Kidney (tissue), 14 donors: ENCODE measurements around the gene SRD5A3. TPM values are rescaled to one million over a fixed set of nuclear protein-coding genes. Genes with fewer than 3 reads are reported as not detected.

ENCODE experiments used
- DNase-seq, 5 donors: peaks; one replicate each; pipeline ENCODE4 v3.0.0-alpha.2; 2013 to 2020
- FAIRE-seq: peaks from 2 replicates; lab custom pipeline; 2012; peaks lifted over from hg19 to GRCh38; lab: Jason Lieb, UNC
- H3K27ac ChIP-seq, 2 donors: one replicate each; pipeline ENCODE4 v1.7.0; 2013; ENCODE audit warnings: low read depth in 2 of 2, low read length in 2 of 2, inconsistent platforms in 1 of 2
- H3K27me3 ChIP-seq: one replicate; pipeline ENCODE4 v1.7.1; 2013; ENCODE audit warnings: low read length, inconsistent platforms; ENCODE audit not compliant: control insufficient read depth, insufficient read depth
- H3K36me3 ChIP-seq, 3 donors: one replicate each; pipeline versions ENCODE4 v1.7.0 to v1.7.1; 2013; ENCODE audit warnings: low read length in 3 of 3, control low read depth in 1 of 3, inconsistent platforms in 1 of 3; ENCODE audit not compliant: insufficient read depth in 3 of 3, control insufficient read depth in 2 of 3
- H3K4me1 ChIP-seq, 3 donors: one replicate each; pipeline versions ENCODE4 v1.7.0 to v1.7.1; 2013; ENCODE audit warnings: low read length in 3 of 3, inconsistent platforms in 1 of 3, low read depth in 1 of 3; ENCODE audit not compliant: control insufficient read depth in 2 of 3, insufficient read depth in 2 of 3
- H3K4me3 ChIP-seq, 3 donors: one replicate each; pipeline versions ENCODE4 v1.7.0 to v1.8.1; 2013; ENCODE audit warnings: low read length in 3 of 3, control low read depth in 1 of 3, inconsistent platforms in 1 of 3
- H3K9ac ChIP-seq, 3 donors: one replicate each; pipeline versions ENCODE4 v1.7.0 to v1.7.1; 2013; ENCODE audit warnings: low read length in 3 of 3, control low read depth in 1 of 3, inconsistent platforms in 1 of 3
- H3K9me3 ChIP-seq, 3 donors: one replicate each; pipeline versions ENCODE4 v1.7.0 to v1.7.1; 2013; ENCODE audit warnings: low read length in 3 of 3, control low read depth in 1 of 3, inconsistent platforms in 1 of 3; ENCODE audit not compliant: control insufficient read depth in 2 of 3, insufficient read depth in 1 of 3
- intact Hi-C: fragments of 100-400 bp; cut with DNase I; formaldehyde crosslinking; loops from one replicate; pipeline ENCODE4 v1.11.1; 2022
- polyA plus RNA-seq: library from polyadenylated mRNA; stranded (reverse); fragments of 350-450 nt; fragmentation: Illumina TruSeq; extraction: RNeasy Lipid Tissue Mini Kit (QIAGEN cat#74804); gene quantifications from one replicate; pipeline ENCODE4 v1.2.3, GENCODE V29; 2014; ENCODE audit warnings: low read depth, low replicate concordance; ENCODE audit not compliant: insufficient read depth
- total RNA-seq: library from RNA; stranded (reverse); fragmentation: NEBNext Ultra II Directional; extraction: Animal tissue kit (Norgen Biotek cat#: 25700); gene quantifications from one replicate; pipeline ENCODE4 v1.2.1, GENCODE V29; 2021
- TF ChIP-seq, protein P1 (sequence below): IDR thresholded peaks from 3 replicates; pipeline ENCODE4 v1.5.1; 2012; ENCODE audit warnings: mild to moderate bottlenecking, moderate library complexity, borderline replicate concordance; ENCODE audit not compliant: insufficient read depth; ENCODE audit errors: extremely low read depth
- donor health status: control.
- donor health status: control.
- donor health status: control.
- donor health status: control.
- donor health status: control.
- donor health status: DM: yes; HTN: yes; CAD: no.
- donor health status: Normal renal cell carcinoma (clear cell type).

The SRD5A3 gene
- total and polyA plus RNA-seq, 2 donors from 2014 or later, result 10.6 to 21.5 TPM

DNA sequence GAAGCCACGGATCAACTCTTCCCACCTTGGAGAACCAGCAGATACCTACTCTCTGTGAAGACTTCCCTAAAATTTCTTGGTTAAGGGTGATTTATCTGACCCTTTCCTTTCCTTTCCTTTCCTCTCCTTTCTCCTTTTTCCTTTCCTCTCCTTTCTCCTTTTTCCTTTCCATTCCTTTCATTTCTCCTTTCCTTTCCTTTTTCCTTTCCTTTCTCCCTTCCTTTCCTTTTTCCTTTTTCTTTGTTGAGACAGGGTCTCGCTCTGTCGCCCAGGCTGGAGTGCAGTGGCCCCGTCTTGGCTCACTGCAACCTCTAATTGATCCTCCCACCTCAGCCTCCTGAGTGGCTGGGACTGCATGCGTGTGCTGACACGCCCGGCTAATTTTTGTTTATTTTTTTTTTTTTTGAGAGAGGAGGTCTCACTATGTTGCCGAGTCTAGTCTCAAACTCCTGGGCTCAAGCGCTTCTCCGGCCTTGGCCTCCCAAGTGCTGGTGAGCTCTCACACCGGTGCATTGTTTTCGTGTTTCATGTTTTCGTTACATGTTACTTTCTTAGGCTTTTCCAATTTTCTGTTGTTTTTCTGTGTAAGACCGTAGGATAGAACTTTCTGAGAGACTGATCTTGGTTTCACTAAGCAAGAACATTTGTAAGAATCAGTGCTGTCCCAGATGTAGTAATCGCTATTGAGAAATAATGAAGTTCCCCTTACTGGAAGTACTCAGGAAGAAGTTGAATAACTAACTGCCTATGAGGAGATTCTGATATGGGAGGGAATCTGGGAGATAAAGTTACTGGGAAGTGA lies 51.7 kb downstream of the SRD5A3 start:
- Histone ChIP-seq H3K27me3 (no peaks in the 10 kb centered on the region), H3K36me3 (peaks cover 0 to 2% (median 0%) of the 10 kb centered on the region in 3 donors), H3K9me3 (no peaks in the 10 kb centered on the region), H3K4me1 (peaks cover 0 to 10% (median 10%) of the 10 kb centered on the region in 3 donors), H3K9ac (peak overlapping the region in 2 of 3 donors; percentile 27 to 98), H3K4me3 (peak overlapping the region; percentile 7 to 97 (median 88)), H3K27ac (peak overlapping the region; percentile 95 to 96)
- TF ChIP-seq, protein P1, sequence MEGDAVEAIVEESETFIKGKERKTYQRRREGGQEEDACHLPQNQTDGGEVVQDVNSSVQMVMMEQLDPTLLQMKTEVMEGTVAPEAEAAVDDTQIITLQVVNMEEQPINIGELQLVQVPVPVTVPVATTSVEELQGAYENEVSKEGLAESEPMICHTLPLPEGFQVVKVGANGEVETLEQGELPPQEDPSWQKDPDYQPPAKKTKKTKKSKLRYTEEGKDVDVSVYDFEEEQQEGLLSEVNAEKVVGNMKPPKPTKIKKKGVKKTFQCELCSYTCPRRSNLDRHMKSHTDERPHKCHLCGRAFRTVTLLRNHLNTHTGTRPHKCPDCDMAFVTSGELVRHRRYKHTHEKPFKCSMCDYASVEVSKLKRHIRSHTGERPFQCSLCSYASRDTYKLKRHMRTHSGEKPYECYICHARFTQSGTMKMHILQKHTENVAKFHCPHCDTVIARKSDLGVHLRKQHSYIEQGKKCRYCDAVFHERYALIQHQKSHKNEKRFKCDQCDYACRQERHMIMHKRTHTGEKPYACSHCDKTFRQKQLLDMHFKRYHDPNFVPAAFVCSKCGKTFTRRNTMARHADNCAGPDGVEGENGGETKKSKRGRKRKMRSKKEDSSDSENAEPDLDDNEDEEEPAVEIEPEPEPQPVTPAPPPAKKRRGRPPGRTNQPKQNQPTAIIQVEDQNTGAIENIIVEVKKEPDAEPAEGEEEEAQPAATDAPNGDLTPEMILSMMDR, result no peak
- DNase-seq, result peak in 3 of 5 donors; percentile 14 to 37 (median 25)
- FAIRE-seq, result no peak
- intact Hi-C loops, result no loop called here

GRCh38 chr4:55398461-55398860 lies 52.4 kb downstream of the SRD5A3 start:
- H3K4me3 ChIP-seq, result peak overlapping the region in 2 of 3 donors; percentile 88 to 97
- no peak for FAIRE-seq
- H3K9me3 ChIP-seq, result no peaks in the 10 kb centered on the region
- intact Hi-C loops, result no loop called here
- TF ChIP-seq, protein P1, result no peak
- peaks cover 0 to 10% (median 10%) of the 10 kb centered on the region in 3 donors for H3K4me1 ChIP-seq
- peak overlapping the region in 1 of 3 donors; percentile 24 for H3K9ac ChIP-seq
- peak in 1 of 5 donors; percentile 10 for DNase-seq
- H3K27ac ChIP-seq, result peak overlapping the region in 1 of 2 donors; percentile 95
- no peaks in the 10 kb centered on the region for H3K27me3 ChIP-seq
- peaks cover 0 to 2% (median 0%) of the 10 kb centered on the region in 3 donors for H3K36me3 ChIP-seq

GRCh38 chr4:55398966-55399365 lies 52.9 kb downstream of the SRD5A3 start:
- no peak overlapping the region for H3K9ac ChIP-seq
- FAIRE-seq (no peak), DNase-seq (no peak)
- intact Hi-C loops, result no loop called here
- TF ChIP-seq, protein P1, result no peak
- no peak overlapping the region for H3K27ac ChIP-seq
- H3K4me1 ChIP-seq, result peaks cover 0 to 10% (median 10%) of the 10 kb centered on the region in 3 donors
- H3K9me3 ChIP-seq, result no peaks in the 10 kb centered on the region
- peaks cover 0 to 6% (median 0%) of the 10 kb centered on the region in 3 donors for H3K36me3 ChIP-seq
- peak overlapping the region in 1 of 3 donors; percentile 28 for H3K4me3 ChIP-seq
- no peaks in the 10 kb centered on the region for H3K27me3 ChIP-seq
